ENCODE results near the gene CHST11.

- TF ChIP-seq CTCF (IDR thresholded peaks at IDR 0.05; ENCODE audit: insufficient read depth, low read length, poor library complexity, severe bottlenecking), result no peak
- no peak for TF ChIP-seq EZH2phosphoT487 (conservative IDR thresholded peaks at IDR 0.05; ENCODE audit: low read length)
Observed at GRCh38 chr12:104495786-104496185, 39.0 kb downstream of the CHST11 start.
